ENCODE results near the gene AGPAT4. TPM values are rescaled to one million over a fixed set of nuclear protein-coding genes. Genes with fewer than 3 reads are reported as not detected.

AGPAT4 gene
- total RNA-seq, 1 donor from 2014 or later, result 19.7 TPM

DNA sequence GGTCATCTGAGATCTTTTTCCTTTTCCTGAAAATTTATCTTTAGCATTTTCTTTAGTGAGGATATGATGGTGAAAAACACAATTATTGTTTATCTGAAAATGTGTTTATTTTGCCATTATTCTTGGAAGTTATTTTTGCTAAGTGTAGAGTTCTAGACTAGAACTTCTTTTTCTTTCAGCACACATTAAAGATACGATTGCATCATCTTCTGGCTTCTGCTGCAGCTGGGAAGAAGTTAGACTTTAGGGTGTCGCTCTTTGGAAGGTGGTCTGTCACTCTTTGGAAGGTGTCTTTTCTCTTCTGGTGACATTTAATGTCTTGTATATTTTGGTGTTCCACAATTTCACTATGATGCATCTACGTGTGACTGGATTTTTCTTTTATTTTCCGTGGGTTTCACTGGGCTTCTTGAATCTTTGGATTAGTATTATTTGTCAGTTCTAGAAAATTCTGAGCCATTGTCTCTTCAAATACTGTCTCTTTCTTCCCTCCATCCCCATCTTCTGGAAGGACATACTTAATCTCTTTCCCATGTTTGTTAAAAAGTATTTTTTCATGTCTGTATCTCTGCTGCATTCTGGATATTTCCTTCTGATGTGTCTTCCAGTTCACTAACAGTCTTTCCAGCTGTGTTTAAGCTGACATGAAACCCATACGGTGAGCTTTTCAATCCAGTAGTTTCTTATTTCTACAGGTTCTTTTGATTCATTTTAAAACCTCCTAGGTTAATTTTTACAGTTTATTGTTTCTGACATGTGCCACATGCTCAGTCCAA lies 81.0 kb downstream of the AGPAT4 start:
- no peaks in the 10 kb centered on the region for H3K27me3 ChIP-seq (ENCODE audit: low read depth)
- TF ChIP-seq, protein P1, sequence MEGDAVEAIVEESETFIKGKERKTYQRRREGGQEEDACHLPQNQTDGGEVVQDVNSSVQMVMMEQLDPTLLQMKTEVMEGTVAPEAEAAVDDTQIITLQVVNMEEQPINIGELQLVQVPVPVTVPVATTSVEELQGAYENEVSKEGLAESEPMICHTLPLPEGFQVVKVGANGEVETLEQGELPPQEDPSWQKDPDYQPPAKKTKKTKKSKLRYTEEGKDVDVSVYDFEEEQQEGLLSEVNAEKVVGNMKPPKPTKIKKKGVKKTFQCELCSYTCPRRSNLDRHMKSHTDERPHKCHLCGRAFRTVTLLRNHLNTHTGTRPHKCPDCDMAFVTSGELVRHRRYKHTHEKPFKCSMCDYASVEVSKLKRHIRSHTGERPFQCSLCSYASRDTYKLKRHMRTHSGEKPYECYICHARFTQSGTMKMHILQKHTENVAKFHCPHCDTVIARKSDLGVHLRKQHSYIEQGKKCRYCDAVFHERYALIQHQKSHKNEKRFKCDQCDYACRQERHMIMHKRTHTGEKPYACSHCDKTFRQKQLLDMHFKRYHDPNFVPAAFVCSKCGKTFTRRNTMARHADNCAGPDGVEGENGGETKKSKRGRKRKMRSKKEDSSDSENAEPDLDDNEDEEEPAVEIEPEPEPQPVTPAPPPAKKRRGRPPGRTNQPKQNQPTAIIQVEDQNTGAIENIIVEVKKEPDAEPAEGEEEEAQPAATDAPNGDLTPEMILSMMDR (IDR thresholded peaks at IDR 0.05), result no peak
- no peak overlapping the region for H3K27ac ChIP-seq
- H3K36me3 ChIP-seq, result no peaks in the 10 kb centered on the region
- no peaks in the 10 kb centered on the region for H3K9me3 ChIP-seq
- ATAC-seq (no peak), DNase-seq (no peak)
- no peak overlapping the region for H3K4me3 ChIP-seq
- intact Hi-C loops (cut with DNase I), result no loop called here
- no peaks in the 10 kb centered on the region for H3K4me1 ChIP-seq

GRCh38 chr6:161191671-161192070 lies 82.2 kb downstream of the AGPAT4 start:
- H3K27ac ChIP-seq, result no peak overlapping the region
- intact Hi-C loops (cut with DNase I), result no loop called here
- no peaks in the 10 kb centered on the region for H3K27me3 ChIP-seq (ENCODE audit: low read depth)
- H3K4me3 ChIP-seq, result no peak overlapping the region
- no peak for ATAC-seq
- H3K9me3 ChIP-seq, result no peaks in the 10 kb centered on the region
- DNase-seq, result no peak
- no peaks in the 10 kb centered on the region for H3K36me3 ChIP-seq
- no peaks in the 10 kb centered on the region for H3K4me1 ChIP-seq
- TF ChIP-seq, protein P1 (IDR thresholded peaks at IDR 0.05), result no peak

DNA sequence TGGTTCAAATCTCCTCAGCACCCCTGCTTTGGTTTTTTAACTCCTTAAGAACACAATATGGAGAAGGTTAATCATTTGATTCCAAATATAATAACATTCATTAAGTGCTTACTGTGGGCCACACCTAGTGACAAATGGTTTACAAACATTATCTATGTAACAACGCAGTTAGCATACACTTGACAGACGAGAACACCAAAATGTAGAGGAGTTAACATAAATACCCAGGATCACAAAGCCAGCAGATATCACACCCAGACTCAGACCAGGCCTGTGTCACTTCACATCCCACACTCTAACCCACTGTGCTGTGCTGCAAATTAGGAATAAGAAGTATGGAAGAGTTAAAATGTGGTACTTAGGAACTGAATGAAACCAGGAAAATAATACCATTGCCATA lies 82.9 kb downstream of the AGPAT4 start:
- ATAC-seq (no peak), DNase-seq (no peak)
- Histone ChIP-seq H3K27me3 (ENCODE audit: low read depth) (no peaks in the 10 kb centered on the region), H3K4me1 (no peaks in the 10 kb centered on the region), H3K27ac (no peak overlapping the region), H3K36me3 (no peaks in the 10 kb centered on the region), H3K4me3 (no peak overlapping the region), H3K9me3 (no peaks in the 10 kb centered on the region)
- intact Hi-C loops (cut with DNase I), result no loop called here
- TF ChIP-seq, protein P1 (IDR thresholded peaks at IDR 0.05), result no peak

DNA sequence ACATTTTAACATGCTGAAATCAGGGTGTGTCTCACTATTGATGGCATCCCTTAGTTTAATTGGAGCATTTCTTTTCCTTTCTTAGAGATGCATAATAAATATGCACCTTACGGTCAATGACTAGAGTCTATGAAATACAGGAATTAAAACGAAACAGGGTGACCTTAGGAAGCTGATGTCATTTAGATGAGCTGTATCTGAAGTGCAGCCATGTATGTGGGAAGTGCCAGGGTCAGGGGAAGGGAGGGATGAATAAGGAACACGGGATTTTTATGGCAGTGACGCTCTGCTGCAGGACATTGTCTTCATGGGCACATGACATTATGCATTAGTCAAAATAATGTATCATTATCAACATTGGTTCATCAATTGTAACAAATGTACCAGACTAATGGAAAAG lies 84.0 kb downstream of the AGPAT4 start:
- Histone ChIP-seq H3K27ac (no peak overlapping the region), H3K27me3 (ENCODE audit: low read depth) (no peaks in the 10 kb centered on the region), H3K4me1 (no peaks in the 10 kb centered on the region), H3K9me3 (no peaks in the 10 kb centered on the region), H3K36me3 (no peaks in the 10 kb centered on the region), H3K4me3 (no peak overlapping the region)
- DNase-seq, result no peak
- no peak for ATAC-seq
- intact Hi-C loops (cut with DNase I), result no loop called here
- TF ChIP-seq, protein P1 (IDR thresholded peaks at IDR 0.05), result no peak

DNA sequence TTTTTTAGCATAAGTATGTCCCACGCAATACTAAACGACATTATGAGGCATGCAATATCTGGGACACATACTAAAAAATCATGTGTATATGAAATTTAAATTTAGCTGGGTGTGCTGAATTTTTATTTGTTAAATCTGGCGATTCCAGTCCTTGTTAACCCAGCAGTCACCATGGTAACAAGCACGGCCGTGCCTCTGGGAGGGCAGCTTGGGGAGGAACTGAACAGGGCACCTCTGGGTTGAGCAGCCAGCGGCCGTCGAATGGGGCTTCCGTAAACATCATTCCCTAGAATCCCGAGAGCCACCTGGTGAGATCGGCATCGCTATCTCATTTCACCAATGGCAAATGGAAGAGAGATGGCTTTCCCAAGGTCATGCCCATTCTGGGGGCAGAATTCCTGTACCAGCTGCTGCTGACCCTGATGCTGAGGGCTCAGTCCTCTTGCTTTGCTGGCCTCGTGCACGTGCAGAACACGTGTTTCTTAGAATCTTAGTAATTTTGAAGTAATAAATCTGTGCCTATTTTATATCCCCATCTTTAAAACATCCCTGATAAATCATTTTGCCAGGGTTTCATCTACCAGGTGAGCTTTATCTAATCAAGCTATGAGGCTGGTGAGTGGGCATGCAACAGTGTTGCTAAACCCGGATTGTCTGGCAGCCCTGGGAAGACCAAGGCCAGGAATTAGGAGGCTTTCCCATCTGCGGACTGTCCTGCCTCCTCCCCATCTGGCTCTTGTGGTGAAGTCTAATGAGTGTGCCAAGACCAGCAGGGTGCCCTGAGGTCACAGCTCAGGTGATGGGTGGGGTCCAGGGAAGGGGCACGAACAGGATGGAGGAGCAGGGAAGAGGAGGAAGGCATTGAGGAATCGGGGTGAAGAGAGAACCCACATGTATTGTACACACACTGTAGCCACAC lies 85.1 kb downstream of the AGPAT4 start:
- DNase-seq (no peak), ATAC-seq (no peak)
- Histone ChIP-seq H3K4me1 (no peaks in the 10 kb centered on the region), H3K9me3 (no peaks in the 10 kb centered on the region), H3K27ac (no peak overlapping the region), H3K36me3 (no peaks in the 10 kb centered on the region), H3K4me3 (no peak overlapping the region), H3K27me3 (ENCODE audit: low read depth) (no peaks in the 10 kb centered on the region)
- TF ChIP-seq, protein P1 (IDR thresholded peaks at IDR 0.05), result no peak
- intact Hi-C loops (cut with DNase I), result no loop called here
